Measurements from ENCODE around the gene MAPK8IP3.
"Not testable (repeated sequence)": the region's sequence is repeated elsewhere in the genome, so short reads cannot be mapped to it uniquely, and the experiment has no call there.

Gene MAPK8IP3

GRCh38 chr16:1731073-1731472 is 25.1 kb downstream of the MAPK8IP3 start:
- no peak overlapping the region for H3K9ac ChIP-seq (ENCODE audit: low read depth, low read length)
- no peak overlapping the region for H3K4me3 ChIP-seq (ENCODE audit: low read depth in 1 of 2, low read length in 2 of 2)
- no peak overlapping the region for H3K27ac ChIP-seq (ENCODE audit: low read length)
- H4K20me1 ChIP-seq (ENCODE audit: insufficient read depth, low read length): peaks cover 20% of the 10 kb centered on the region
- peaks cover 6% of the 10 kb centered on the region for H3K79me2 ChIP-seq (ENCODE audit: insufficient read depth, low read length)
- peaks cover 11% of the 10 kb centered on the region for H3K9me3 ChIP-seq (ENCODE audit: insufficient read depth, low read length, severe bottlenecking)
- no peaks in the 10 kb centered on the region for H3K27me3 ChIP-seq (ENCODE audit: insufficient read depth, low read length, poor library complexity)
- DNase-seq (no peak), ATAC-seq (ENCODE audit: insufficient read depth, low read depth) (no peak)
- H3K4me1 ChIP-seq (ENCODE audit: insufficient read depth, low read length): no peaks in the 10 kb centered on the region
- H2AFZ ChIP-seq (ENCODE audit: low read depth, low read length): no peak overlapping the region
- H3K4me2 ChIP-seq (ENCODE audit: insufficient read depth, low read length): no peak overlapping the region
- peaks cover 79% of the 10 kb centered on the region for H3K36me3 ChIP-seq (ENCODE audit: insufficient read depth, low read length)
- no peak for TF ChIP-seq CTCF (IDR thresholded peaks at IDR 0.05; ENCODE audit: borderline replicate concordance, extremely low read depth, low read length, poor library complexity, severe bottlenecking)
- TF ChIP-seq EZH2 (IDR thresholded peaks at IDR 0.05; ENCODE audit: borderline replicate concordance, low read depth, low read length, severe bottlenecking): no peak

DNA sequence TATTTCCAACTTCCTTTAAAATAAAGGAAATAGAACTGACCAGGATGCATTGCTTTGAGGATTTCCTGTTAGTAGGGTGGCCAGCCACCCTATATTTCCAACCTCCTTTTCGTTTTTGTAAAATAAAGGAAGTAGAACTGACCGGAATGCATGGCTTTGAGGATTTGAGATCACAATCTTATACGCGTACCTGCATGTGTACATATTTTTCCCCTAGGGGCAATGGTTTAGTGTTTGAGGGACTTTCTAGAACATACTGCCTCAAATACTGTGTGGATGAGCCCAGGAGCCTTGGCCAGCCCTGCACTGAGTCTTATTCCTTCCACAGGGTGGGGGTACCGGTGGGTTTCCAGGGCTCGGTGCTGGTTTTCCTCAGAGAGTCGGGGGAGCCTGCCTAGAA is 25.6 kb downstream of the MAPK8IP3 start:
- no peak for DNase-seq
- H3K27ac ChIP-seq (ENCODE audit: low read length): no peak overlapping the region
- H3K9ac ChIP-seq (ENCODE audit: low read depth, low read length): no peak overlapping the region
- H3K27me3 ChIP-seq (ENCODE audit: insufficient read depth, low read length, poor library complexity): no peaks in the 10 kb centered on the region
- TF ChIP-seq CTCF (IDR thresholded peaks at IDR 0.05; ENCODE audit: borderline replicate concordance, extremely low read depth, low read length, poor library complexity, severe bottlenecking) (no peak), EZH2 (IDR thresholded peaks at IDR 0.05; ENCODE audit: borderline replicate concordance, low read depth, low read length, severe bottlenecking) (no peak)
- peaks cover 6% of the 10 kb centered on the region for H3K79me2 ChIP-seq (ENCODE audit: insufficient read depth, low read length)
- peaks cover 20% of the 10 kb centered on the region for H4K20me1 ChIP-seq (ENCODE audit: insufficient read depth, low read length)
- no peaks in the 10 kb centered on the region for H3K4me1 ChIP-seq (ENCODE audit: insufficient read depth, low read length)
- H3K4me3 ChIP-seq (ENCODE audit: low read depth in 1 of 2, low read length in 2 of 2): no peak overlapping the region
- H3K36me3 ChIP-seq (ENCODE audit: insufficient read depth, low read length): peaks cover 74% of the 10 kb centered on the region
- ATAC-seq (ENCODE audit: insufficient read depth, low read depth): no peak
- peaks cover 16% of the 10 kb centered on the region for H3K9me3 ChIP-seq (ENCODE audit: insufficient read depth, low read length, severe bottlenecking)
- no peak overlapping the region for H2AFZ ChIP-seq (ENCODE audit: low read depth, low read length)
- no peak overlapping the region for H3K4me2 ChIP-seq (ENCODE audit: insufficient read depth, low read length)

- H3K9me3 ChIP-seq (ENCODE audit: insufficient read depth, low read length, severe bottlenecking): peaks cover 21% of the 10 kb centered on the region
- no peaks in the 10 kb centered on the region for H3K4me1 ChIP-seq (ENCODE audit: insufficient read depth, low read length)
- ATAC-seq (ENCODE audit: insufficient read depth, low read depth): no peak
- H3K9ac ChIP-seq (ENCODE audit: low read depth, low read length): no peak overlapping the region
- H3K27ac ChIP-seq (ENCODE audit: low read length): no peak overlapping the region
- no peak overlapping the region for H3K4me3 ChIP-seq (ENCODE audit: low read depth in 1 of 2, low read length in 2 of 2)
- H3K4me2 ChIP-seq (ENCODE audit: insufficient read depth, low read length): no peak overlapping the region
- no peak for DNase-seq
- H4K20me1 ChIP-seq (ENCODE audit: insufficient read depth, low read length): peaks cover 15% of the 10 kb centered on the region
- H3K36me3 ChIP-seq (ENCODE audit: insufficient read depth, low read length): peaks cover 69% of the 10 kb centered on the region
- H2AFZ ChIP-seq (ENCODE audit: low read depth, low read length): no peak overlapping the region
- peaks cover 3% of the 10 kb centered on the region for H3K79me2 ChIP-seq (ENCODE audit: insufficient read depth, low read length)
- no peak for TF ChIP-seq CTCF (IDR thresholded peaks at IDR 0.05; ENCODE audit: borderline replicate concordance, extremely low read depth, low read length, poor library complexity, severe bottlenecking)
- TF ChIP-seq EZH2 (IDR thresholded peaks at IDR 0.05; ENCODE audit: borderline replicate concordance, low read depth, low read length, severe bottlenecking): no peak
- H3K27me3 ChIP-seq (ENCODE audit: insufficient read depth, low read length, poor library complexity): no peaks in the 10 kb centered on the region
Measured at GRCh38 chr16:1732071-1732470, 26.1 kb downstream of the MAPK8IP3 start.

- H3K79me2 ChIP-seq (ENCODE audit: insufficient read depth, low read length); H3K27ac ChIP-seq (ENCODE audit: low read length); H2AFZ ChIP-seq (ENCODE audit: low read depth, low read length); H3K4me3 ChIP-seq (ENCODE audit: low read depth in 1 of 2, low read length in 2 of 2); ATAC-seq (ENCODE audit: insufficient read depth, low read depth); H3K4me1 ChIP-seq (ENCODE audit: insufficient read depth, low read length); H3K4me2 ChIP-seq (ENCODE audit: insufficient read depth, low read length); DNase-seq; H3K27me3 ChIP-seq (ENCODE audit: insufficient read depth, low read length, poor library complexity); H3K9ac ChIP-seq (ENCODE audit: low read depth, low read length): not testable (repeated sequence)
- Histone ChIP-seq H3K36me3 (ENCODE audit: insufficient read depth, low read length) (peaks cover 64% of the 10 kb centered on the region), H4K20me1 (ENCODE audit: insufficient read depth, low read length) (peaks cover 10% of the 10 kb centered on the region), H3K9me3 (ENCODE audit: insufficient read depth, low read length, severe bottlenecking) (peaks cover 26% of the 10 kb centered on the region)
Measured at GRCh38 chr16:1732551-1732987, 26.6 kb downstream of the MAPK8IP3 start.

All from DND-41 (cell line).